IMR-90 (cell line): ENCODE measurements around the gene OTUB2. TPM values are rescaled to one million over a fixed set of nuclear protein-coding genes. Genes with fewer than 3 reads are reported as not detected.

ENCODE experiments used
- ATAC-seq: fragments of 200-7000 bp; cut with Tn5 transposase; 2 replicates; pipeline ENCODE4 v1.9.1; 2020; ENCODE audit warnings: low read depth, mild to moderate bottlenecking, moderate library complexity
- BruUV-seq: library from RNA; stranded (reverse); fragments of 400-500 nt; replicated peaks from 2 replicates; lab custom pipeline; 2021; lab: Mats Ljungman, UMichigan
- CTCF ChIA-PET: fragments of 300-600 bp; formaldehyde crosslinking; extraction: SDS; loops from one replicate; lab custom pipeline; 2021; ENCODE audit warnings: antibody characterized with exemption; lab: Yijun Ruan, JAX
- POLR2A ChIA-PET: fragments of 300-600 bp; sonication (Branson Sonifier 250); formaldehyde crosslinking; loops from one replicate; lab custom pipeline; 2022; ENCODE audit warnings: antibody characterized with exemption; ENCODE audit not compliant: unreplicated experiment; lab: Charles Lee
- DNase-seq: peaks from one replicate; pipeline ENCODE4 v3.0.0; 2013
- H2AFZ ChIP-seq: replicated peaks from 2 replicates; pipeline ENCODE3; 2013; ENCODE audit warnings: low read length, mild to moderate bottlenecking; ENCODE audit not compliant: poor library complexity
- H2AK5ac ChIP-seq: 2 replicates; pipeline ENCODE4 v1.6.1; 2013; ENCODE audit warnings: low read depth, low read length, inconsistent platforms
- H2AK9ac ChIP-seq: replicated peaks from 2 replicates; pipeline ENCODE3; 2013; ENCODE audit warnings: mild to moderate bottlenecking, low read depth, low read length, moderate library complexity; ENCODE audit not compliant: poor library complexity
- H2BK120ac ChIP-seq: 2 replicates; pipeline ENCODE4 v1.6.1; 2013; ENCODE audit warnings: low read depth, low read length, inconsistent platforms
- H2BK15ac ChIP-seq: 3 replicates; pipeline ENCODE4 v1.6.1; 2013; ENCODE audit warnings: low read depth, low read length, inconsistent platforms
- H2BK20ac ChIP-seq: 2 replicates; pipeline ENCODE4 v1.6.1; 2013; ENCODE audit warnings: low read depth, mild to moderate bottlenecking, inconsistent platforms, low read length, moderate library complexity
- H2BK5ac ChIP-seq: 2 replicates; pipeline ENCODE4 v1.6.1; 2013; ENCODE audit warnings: mild to moderate bottlenecking, low read depth, low read length, inconsistent platforms; ENCODE audit not compliant: poor library complexity, severe bottlenecking
- H3K14ac ChIP-seq: replicated peaks from 2 replicates; pipeline ENCODE4 v1.6.1; 2013; ENCODE audit warnings: low read depth, low read length, inconsistent platforms
- H3K18ac ChIP-seq: 2 replicates; pipeline ENCODE4 v1.6.1; 2013; ENCODE audit warnings: low read depth, low read length, control low read depth
- H3K23ac ChIP-seq: 2 replicates; pipeline ENCODE4 v1.6.1; 2013; ENCODE audit warnings: low read depth, low read length, inconsistent platforms
- H3K27ac ChIP-seq: 2 replicates; pipeline ENCODE4 v1.5.1; 2013; ENCODE audit warnings: mild to moderate bottlenecking, control low read depth, low read length; ENCODE audit not compliant: insufficient read depth
- H3K27me3 ChIP-seq: 2 replicates; pipeline ENCODE4 v1.6.1; 2013; ENCODE audit warnings: low read length; ENCODE audit not compliant: control insufficient read depth, insufficient read depth
- H3K36me3 ChIP-seq: 2 replicates; pipeline ENCODE4 v1.6.1; 2013; ENCODE audit warnings: low read length, mixed read lengths; ENCODE audit not compliant: control insufficient read depth, insufficient read depth
- H3K4ac ChIP-seq: 2 replicates; pipeline ENCODE4 v1.6.1; 2013; ENCODE audit warnings: low read depth, low read length, inconsistent platforms
- H3K4me1 ChIP-seq: 2 replicates; pipeline ENCODE4 v1.6.1; 2013; ENCODE audit warnings: low read length, mixed read lengths; ENCODE audit not compliant: control insufficient read depth, insufficient read depth
- H3K4me2 ChIP-seq: 2 replicates; pipeline ENCODE4 v1.6.1; 2013; ENCODE audit warnings: low read depth, mild to moderate bottlenecking, control low read depth, low read length, moderate library complexity
- H3K4me3 ChIP-seq: 2 replicates; pipeline ENCODE4 v1.5.1; 2013; ENCODE audit warnings: low read depth, mild to moderate bottlenecking, control low read depth, low read length, moderate library complexity; ENCODE audit not compliant: insufficient read depth
- H3K56ac ChIP-seq: 2 replicates; pipeline ENCODE4 v1.6.1; 2013; ENCODE audit warnings: low read length, inconsistent platforms; ENCODE audit not compliant: insufficient read depth; ENCODE audit errors: extremely low read depth
- H3K79me1 ChIP-seq, 2 experiments: 2 replicates each; pipeline ENCODE4 v1.6.1; 2013; ENCODE audit warnings: low read length in 2 of 2, inconsistent platforms in 1 of 2, low read depth in 1 of 2
- H3K9ac ChIP-seq: 2 replicates; pipeline ENCODE4 v1.6.1; 2013; ENCODE audit warnings: low read depth, low read length, control low read depth
- H3K9me1 ChIP-seq: 2 replicates; pipeline ENCODE4 v1.6.1; 2013; ENCODE audit warnings: low read length, inconsistent platforms; ENCODE audit not compliant: insufficient read depth
- H3K9me3 ChIP-seq: 2 replicates; pipeline ENCODE4 v1.6.1; 2013; ENCODE audit warnings: low read length; ENCODE audit not compliant: control insufficient read depth, insufficient read depth
- H4K20me1 ChIP-seq: 2 replicates; pipeline ENCODE4 v1.6.1; 2013; ENCODE audit warnings: low read length, inconsistent platforms; ENCODE audit not compliant: insufficient read depth
- H4K5ac ChIP-seq: 2 replicates; pipeline ENCODE4 v1.6.1; 2013; ENCODE audit warnings: mild to moderate bottlenecking, low read depth, low read length, control low read depth
- H4K8ac ChIP-seq, 2 experiments: 2 replicates each; pipeline ENCODE4 v1.6.1; 2013; ENCODE audit warnings: low read depth in 2 of 2, low read length in 2 of 2, control low read depth in 1 of 2, inconsistent platforms in 1 of 2
- H4K91ac ChIP-seq: 2 replicates; pipeline ENCODE4 v1.6.1; 2013; ENCODE audit warnings: low read depth, low read length, inconsistent platforms; ENCODE audit not compliant: insufficient read depth
- NFE2L2 ChIP-seq: fragments of 150-350 bp; IDR thresholded peaks from 2 replicates; pipeline ENCODE4 v1.6.1; 2016; ENCODE audit warnings: low read depth, mild to moderate bottlenecking, low read length
- RAD21 ChIP-seq: IDR thresholded peaks from 2 replicates; pipeline ENCODE4 v1.6.1; 2012; ENCODE audit warnings: low read length, improper control_type of control experiment
- RCOR1 ChIP-seq: IDR thresholded peaks from 2 replicates; pipeline ENCODE4 v1.6.1; 2012; ENCODE audit warnings: mild to moderate bottlenecking, low read length, improper control_type of control experiment; ENCODE audit not compliant: insufficient replicate concordance
- RFX5 ChIP-seq: IDR thresholded peaks from 2 replicates; pipeline ENCODE4 v1.8.0; 2012; ENCODE audit warnings: low read depth, mild to moderate bottlenecking, low read length, moderate library complexity
- WGBS, 2 experiments: methylation state at CpG; one replicate each; pipeline versions ENCODE4 v1.1.5 to v1.1.7; 2013; ENCODE audit warnings: missing lambda C conversion rate in 2 of 2; ENCODE audit not compliant: insufficient read length in 1 of 2; ENCODE audit errors: extremely low coverage in 2 of 2; 5-methylcytosine and 5-hydroxymethylcytosine counted together
- dilution Hi-C: fragments of 300-500 bp; cut with HindIII; formaldehyde crosslinking; loops from one replicate; pipeline ENCODE4 v1.14.3; 2018; ENCODE audit warnings: low sequenced_read_pairs; ENCODE audit not compliant: unreplicated experiment
- in situ Hi-C: fragments of 300-500 bp; cut with MboI; formaldehyde crosslinking; loops from 3 replicates; pipeline ENCODE4 v1.14.3; 2019; ENCODE audit warnings: low sequenced_read_pairs, inconsistent platforms, mixed read lengths
- intact Hi-C: fragments of 100-400 bp; cut with micrococcal nuclease; formaldehyde crosslinking; loops from 2 replicates; pipeline ENCODE4 v1.10.0; 2022
- polyA plus RNA-seq, 3 experiments: library from polyadenylated mRNA; depleted of rRNA; stranded (reverse); fragments of >200 nt; gene quantifications; 2 replicates each; pipeline ENCODE4 v1.2.3, GENCODE V29; 2012; ENCODE audit warnings: low replicate concordance in 1 of 3
- total RNA-seq: library from RNA; depleted of rRNA; stranded (reverse); fragments of >200 nt; gene quantifications from 2 replicates; pipeline ENCODE4 v1.2.3, GENCODE V29; 2012
- TF ChIP-seq, protein P1 (sequence below): fragments of 150-350 bp; IDR thresholded peaks from 2 replicates; pipeline ENCODE4 v1.6.1; 2016; ENCODE audit warnings: low read depth, mild to moderate bottlenecking, low read length, moderate library complexity, borderline replicate concordance

OTUB2 gene
- total and polyA plus RNA-seq, 2 of the 4 experiments (the other 2 are of a cell fraction): 1.1 to 2.5 TPM

DNA sequence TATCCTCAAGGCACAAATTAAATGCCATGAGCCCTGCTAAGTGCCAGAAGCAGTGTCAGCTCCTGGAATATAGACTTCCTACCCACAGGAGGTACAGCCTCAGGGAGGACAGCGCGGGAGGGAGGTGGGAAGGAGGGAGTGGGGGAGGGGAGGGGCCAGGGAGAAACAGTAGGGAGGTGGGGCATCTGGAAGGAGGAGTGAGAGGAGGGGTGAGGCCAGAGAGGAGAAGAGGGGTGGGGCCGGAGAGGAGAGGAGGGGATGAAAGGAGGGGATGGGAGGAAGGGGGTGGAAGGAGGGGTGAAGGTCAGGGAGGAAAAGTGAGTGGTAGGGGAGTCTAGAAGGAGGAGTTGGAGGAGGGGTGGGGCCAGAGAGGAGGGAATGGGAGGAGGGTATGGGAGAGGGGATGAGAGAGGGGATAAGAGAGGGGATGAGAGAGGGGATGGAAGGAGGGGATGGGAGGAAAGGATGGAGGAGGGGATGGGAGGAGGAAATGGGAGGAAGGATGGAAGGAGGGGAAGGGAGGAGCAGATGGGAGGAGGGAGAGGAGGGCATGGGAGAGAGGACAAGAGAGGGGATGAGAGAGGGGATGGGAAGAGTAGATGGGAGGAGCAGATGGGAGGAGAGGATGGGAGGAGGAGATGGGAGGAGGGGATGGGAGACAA lies 38.2 kb upstream of the OTUB2 start:
- H3K9me3 ChIP-seq: no peaks in the 10 kb centered on the region
- H2BK20ac ChIP-seq: no peak overlapping the region
- TF ChIP-seq, protein P1, sequence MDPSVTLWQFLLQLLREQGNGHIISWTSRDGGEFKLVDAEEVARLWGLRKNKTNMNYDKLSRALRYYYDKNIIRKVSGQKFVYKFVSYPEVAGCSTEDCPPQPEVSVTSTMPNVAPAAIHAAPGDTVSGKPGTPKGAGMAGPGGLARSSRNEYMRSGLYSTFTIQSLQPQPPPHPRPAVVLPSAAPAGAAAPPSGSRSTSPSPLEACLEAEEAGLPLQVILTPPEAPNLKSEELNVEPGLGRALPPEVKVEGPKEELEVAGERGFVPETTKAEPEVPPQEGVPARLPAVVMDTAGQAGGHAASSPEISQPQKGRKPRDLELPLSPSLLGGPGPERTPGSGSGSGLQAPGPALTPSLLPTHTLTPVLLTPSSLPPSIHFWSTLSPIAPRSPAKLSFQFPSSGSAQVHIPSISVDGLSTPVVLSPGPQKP: no peak
- TF ChIP-seq RAD21: no peak
- TF ChIP-seq NFE2L2: no peak
- no peak for TF ChIP-seq RFX5
- no peak for TF ChIP-seq RCOR1
- H4K5ac ChIP-seq: no peak overlapping the region
- H3K14ac ChIP-seq: no peak overlapping the region
- H2AK9ac ChIP-seq: no peak overlapping the region
- no peak overlapping the region for H3K27ac ChIP-seq
- H2AK5ac ChIP-seq: peak overlapping the region; percentile 43; the same call in 1 of the 2 replicates
- no peak overlapping the region for H3K4me3 ChIP-seq
- ChIA-PET POLR2A (no interaction called here), CTCF (no interaction called here)
- peaks cover 20% of the 10 kb centered on the region for H3K9me1 ChIP-seq
- in situ Hi-C loops (no loop called here), dilution Hi-C loops (no loop called here), intact Hi-C loops (no loop called here)
- peaks cover 5% of the 10 kb centered on the region; the same call in 1 of the 2 replicates for H3K27me3 ChIP-seq
- H2BK5ac ChIP-seq: no peak overlapping the region
- no peak for ATAC-seq
- H2AFZ ChIP-seq: no peak overlapping the region
- H3K18ac ChIP-seq: no peak overlapping the region
- 56% methylated on average over 1 of the region's 3 CpGs; no CpG with 5 or more reads in 1 of the 2 experiments for WGBS, 2 experiments
- no peaks in the 10 kb centered on the region for H4K20me1 ChIP-seq
- H3K79me1 ChIP-seq: no peaks in the 10 kb centered on the region
- H4K91ac ChIP-seq: no peak overlapping the region
- H3K36me3 ChIP-seq: no peaks in the 10 kb centered on the region
- no peak overlapping the region for H2BK120ac ChIP-seq
- no peak overlapping the region for H4K8ac ChIP-seq
- no peak overlapping the region for H2BK15ac ChIP-seq
- no peak overlapping the region for H3K56ac ChIP-seq
- DNase-seq: no peak
- no peak overlapping the region for H3K23ac ChIP-seq
- no peak overlapping the region for H3K9ac ChIP-seq
- no peak overlapping the region for H3K4me2 ChIP-seq
- peaks cover 20% of the 10 kb centered on the region for H3K4me1 ChIP-seq
- H3K4ac ChIP-seq: no peak overlapping the region
- BruUV-seq: no TSS peak
